NCI-H526 treated with DMSO at 0.1 percent for 48 hours (cell line): ENCODE results near the gene CALML3.

Source experiments
- DNase-seq: peaks from one replicate; lab custom pipeline; 2025; lab: John Stamatoyannopoulos, UW

Gene CALML3

DNA sequence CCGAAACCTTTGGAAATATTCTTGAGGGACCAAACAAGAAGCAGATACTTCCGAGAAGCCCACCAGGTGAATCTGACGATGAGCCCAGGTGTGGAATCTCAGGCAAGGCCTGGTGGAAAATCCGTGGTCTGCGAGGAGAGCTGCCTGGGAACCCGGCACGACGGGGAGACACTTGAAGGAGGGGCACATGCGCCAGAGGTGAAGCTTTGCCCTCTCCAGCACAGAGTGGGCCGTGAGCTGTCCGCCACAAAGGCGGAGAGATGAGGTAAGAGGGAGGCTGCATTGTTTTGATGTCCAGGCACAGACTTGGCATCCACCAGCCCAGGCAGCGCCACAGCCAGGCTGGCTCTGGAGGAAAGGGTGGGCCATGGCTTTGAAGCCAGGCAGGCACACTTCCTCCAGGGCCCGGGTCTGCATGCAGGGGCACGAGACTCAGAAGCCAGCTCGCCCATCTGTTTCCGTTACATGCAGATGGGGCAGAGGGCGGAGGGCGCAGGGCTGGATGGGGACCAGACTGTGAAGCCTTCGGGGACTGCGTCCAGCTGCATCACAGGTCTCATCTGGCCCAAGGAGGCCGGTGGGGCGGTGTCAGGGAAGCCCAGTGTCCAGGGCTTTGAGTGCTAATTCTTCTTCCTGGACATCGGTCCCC lies 45.4 kb downstream of the CALML3 start:
- no peak for DNase-seq

- DNase-seq: no peak
These were observed 46.4 kb downstream of the CALML3 start for GRCh38 chr10:5570979-5571810.

DNA sequence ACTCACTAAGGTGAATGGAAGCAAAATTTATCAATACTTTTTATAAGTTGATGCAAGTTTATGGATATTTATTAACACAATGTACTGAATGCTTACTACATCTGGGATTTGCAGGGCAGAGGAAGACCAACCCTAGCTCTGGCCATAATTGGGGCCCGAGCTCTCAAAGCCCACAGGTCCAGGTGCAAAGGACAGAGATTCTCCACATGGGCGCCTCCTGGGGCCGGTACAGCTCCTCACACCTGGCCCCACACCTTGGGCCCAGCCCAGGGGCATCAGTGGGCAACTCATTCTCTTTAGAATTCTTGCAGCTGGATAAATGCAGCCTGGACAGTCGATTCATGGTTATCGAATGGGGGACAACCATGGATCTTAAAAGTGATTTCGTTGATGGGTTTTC lies 47.1 kb downstream of the CALML3 start:
- DNase-seq: no peak

DNA sequence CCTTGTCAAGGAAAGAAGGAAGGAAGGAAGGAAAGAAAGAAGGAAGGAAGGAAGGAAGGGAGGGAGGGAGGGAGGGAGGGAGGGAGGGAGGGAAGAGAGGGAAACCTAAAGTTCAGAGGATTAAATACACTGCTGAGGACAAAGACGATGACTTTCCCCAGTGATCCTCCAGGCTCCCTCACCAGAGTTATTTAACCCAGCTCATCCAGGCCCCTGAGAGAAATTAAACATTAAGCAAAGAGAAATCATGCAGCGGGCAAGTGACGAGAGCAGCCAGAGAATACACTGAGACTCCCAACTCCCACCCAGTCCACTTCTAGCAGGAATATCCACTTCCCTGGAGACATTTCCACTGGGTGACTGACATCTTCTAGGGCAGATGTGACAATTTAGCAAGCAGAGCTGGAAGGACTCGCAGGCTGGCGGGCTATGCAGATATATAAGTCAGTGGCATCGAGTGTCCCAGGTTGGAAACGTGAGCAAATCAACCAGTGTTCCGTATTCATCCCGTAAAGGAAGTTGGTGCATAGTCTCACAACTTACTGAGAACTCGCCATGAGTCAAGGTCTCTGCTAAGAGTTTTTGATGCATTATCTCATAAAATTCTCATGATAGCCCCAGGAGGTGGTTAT lies 48.7 kb downstream of the CALML3 start:
- DNase-seq: no peak

DNA sequence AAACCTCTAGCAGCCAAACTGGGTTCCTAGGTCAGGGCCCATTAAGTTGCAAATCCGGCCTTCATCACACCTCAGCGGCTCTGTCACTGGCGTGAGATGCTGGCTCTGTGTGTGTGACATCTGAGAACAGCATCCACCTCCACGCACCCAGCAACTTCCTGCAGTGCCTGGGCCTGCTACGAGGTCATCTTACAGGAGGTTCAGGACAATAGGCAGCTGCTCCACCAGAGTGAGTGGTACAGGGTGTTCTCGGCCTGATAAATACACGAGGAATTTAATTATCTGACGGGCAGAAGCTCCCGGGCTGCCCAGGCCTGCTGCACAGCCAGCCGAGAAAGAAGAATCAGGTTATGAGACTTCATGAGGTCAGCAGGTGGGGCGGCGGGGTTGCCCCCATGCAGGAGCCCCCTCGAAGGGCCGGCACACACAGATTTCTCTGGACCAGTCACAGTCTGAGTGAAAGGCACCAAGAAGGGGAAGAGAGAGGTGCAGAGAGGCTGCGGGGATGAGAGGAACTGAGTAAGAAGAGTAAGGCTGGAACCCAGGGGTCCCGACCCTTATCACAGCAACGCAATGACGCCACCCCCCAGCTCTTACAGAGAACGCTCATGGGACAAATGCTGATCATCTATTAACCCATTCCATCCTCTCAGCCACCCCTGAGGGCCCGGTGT lies 49.3 kb downstream of the CALML3 start:
- no peak for DNase-seq

DNA sequence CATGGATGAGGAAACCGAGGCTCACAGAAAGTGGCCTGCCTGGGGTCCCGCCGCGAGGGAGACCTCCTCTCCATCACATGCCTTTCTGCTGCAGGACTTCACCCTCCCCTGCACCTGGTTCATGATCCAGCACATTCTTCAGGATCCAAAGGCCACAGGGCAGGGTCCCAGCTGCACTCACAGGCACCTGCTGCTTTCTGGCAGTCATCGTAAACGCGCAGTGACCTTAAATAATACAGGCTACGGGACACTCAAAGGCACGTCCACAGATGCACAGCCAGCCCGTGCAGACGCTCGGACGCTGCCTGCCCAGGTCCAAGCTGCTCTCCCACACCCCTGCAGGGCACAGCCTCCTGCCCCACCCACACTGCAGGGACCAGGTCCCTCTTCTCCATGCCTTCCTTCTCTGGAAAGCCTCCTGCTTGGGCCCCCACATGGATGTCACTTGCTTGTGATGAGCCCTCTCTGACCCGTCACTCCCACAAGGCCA lies 49.9 kb downstream of the CALML3 start:
- DNase-seq: no peak

GRCh38 chr10:5575144-5575481 lies 50.4 kb downstream of the CALML3 start:
- DNase-seq: no peak

- DNase-seq: no peak
These were observed 50.9 kb downstream of the CALML3 start for GRCh38 chr10:5575482-5576153.

DNA sequence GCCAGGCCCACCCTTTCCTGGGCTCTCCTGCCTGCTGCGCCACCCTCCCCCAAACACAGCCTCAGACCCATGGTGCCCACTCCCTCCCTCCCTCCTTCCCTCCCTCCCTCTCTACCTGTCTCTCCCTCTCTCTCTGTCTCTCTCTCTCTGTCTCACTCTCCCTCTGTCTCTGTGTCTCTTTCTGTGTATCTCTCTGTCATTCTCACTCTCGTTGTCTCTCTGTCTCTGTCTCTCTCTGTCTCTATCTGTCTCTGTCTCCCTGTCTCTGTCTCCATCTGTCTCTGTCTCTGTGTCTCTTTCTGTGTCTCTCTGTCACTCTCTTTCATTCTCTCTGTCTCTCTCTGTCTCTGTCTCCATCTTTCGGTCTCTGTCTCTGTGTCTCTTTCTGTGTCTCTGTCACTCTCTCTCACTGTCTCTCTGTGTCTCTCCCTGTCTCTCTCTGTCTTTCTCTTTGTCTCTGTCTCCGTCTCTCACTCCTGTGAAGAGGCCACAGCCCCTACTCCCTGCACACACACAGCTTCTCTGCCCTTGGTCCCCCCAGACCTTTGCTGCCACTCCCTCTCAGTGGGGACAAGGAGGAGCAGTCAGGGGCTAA lies 51.5 kb downstream of the CALML3 start:
- no peak for DNase-seq
